Measurements from ENCODE around the gene MYBBP1A.

DNA sequence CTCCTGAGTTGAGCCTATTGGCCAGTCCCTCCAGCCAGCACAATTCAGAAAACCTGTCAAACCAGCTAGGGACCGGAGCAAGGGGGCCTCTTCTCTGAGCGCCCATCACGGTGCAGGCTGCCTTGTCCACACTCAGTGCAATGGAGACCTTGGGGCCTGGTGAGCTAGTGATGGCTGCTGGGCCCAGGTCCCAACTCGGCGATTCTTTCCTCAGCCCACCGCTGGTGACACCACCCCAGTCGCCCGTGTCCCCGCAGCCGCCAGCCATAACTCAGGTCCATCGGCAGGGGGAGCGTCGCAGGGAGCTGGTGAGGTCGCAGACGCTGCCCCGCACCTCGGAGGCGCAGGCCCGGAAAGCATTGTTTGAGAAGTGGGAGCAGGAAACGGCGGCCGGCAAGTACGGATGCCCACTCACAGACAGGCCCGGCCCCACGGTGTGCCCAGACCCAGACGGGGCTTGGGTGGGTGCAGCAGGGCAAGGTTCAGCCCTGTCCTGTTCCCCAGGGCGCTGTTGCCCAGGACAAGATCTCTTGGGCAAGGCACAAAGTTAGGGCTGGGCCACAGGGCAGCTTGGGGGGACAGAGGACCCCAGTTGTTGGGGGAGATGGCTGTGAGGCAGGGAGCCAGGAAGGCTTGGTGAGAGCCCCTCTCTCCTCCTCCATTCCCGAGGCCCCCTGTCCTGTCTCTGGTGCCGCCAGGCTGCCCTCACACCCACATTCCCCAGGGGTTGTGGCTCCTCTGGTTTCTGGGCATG, 39.9 kb upstream of the MYBBP1A start:
- TF ChIP-seq, protein P1, sequence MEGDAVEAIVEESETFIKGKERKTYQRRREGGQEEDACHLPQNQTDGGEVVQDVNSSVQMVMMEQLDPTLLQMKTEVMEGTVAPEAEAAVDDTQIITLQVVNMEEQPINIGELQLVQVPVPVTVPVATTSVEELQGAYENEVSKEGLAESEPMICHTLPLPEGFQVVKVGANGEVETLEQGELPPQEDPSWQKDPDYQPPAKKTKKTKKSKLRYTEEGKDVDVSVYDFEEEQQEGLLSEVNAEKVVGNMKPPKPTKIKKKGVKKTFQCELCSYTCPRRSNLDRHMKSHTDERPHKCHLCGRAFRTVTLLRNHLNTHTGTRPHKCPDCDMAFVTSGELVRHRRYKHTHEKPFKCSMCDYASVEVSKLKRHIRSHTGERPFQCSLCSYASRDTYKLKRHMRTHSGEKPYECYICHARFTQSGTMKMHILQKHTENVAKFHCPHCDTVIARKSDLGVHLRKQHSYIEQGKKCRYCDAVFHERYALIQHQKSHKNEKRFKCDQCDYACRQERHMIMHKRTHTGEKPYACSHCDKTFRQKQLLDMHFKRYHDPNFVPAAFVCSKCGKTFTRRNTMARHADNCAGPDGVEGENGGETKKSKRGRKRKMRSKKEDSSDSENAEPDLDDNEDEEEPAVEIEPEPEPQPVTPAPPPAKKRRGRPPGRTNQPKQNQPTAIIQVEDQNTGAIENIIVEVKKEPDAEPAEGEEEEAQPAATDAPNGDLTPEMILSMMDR (IDR thresholded peaks at IDR 0.05): peak in 2 of 6 experiments; percentile 27 to 35
- no peak for TF ChIP-seq POLR2A (IDR thresholded peaks at IDR 0.05)
